Heart left ventricle (tissue), 13 donors: ENCODE data around the gene GPR107.

ENCODE experiments used
- POLR2A ChIP-seq, 2 donors: fragments of 450-650 bp; IDR thresholded peaks; one replicate each; pipeline ENCODE4 v1.6.1; 2017; ENCODE audit warnings: antibody characterized with exemption in 2 of 2, mild to moderate bottlenecking in 2 of 2, moderate library complexity in 2 of 2
- TF ChIP-seq, protein P1 (sequence below), 12 donors: fragments of 200-600 bp; sonication (generic) in 4 of 12; IDR thresholded peaks; one replicate each; pipeline versions ENCODE4 v1.5.0 to v1.8.0; 2018 to 2022; ENCODE audit warnings: antibody characterized with exemption in 12 of 12, mild to moderate bottlenecking in 5 of 12
- donor health status: ischemic (EF 13 %, LVEDD 7.1; RV severe dilation, severe dysfunction).
- donor health status: DM: no; HTN: yes; CAD: no.
- donor health status: DM: no; HTN: no; CAD: no.
- donor health status: ischemic (EF 25% LVEDD 6.9; RV normal size, moderate dysfunction).
- donor health status: ischemic (EF 25% LVEDD 5.7; RV mildly dilated, moderate dysfunction).
- donor health status: ischemic (EF 35%, LVEDD 5.7; RV mildly dilated, moderate dysfunction).
- donor health status: nonischemic (EF 11% LVEDD 7.7; RV severe dilation, severe dysfunction).
- donor health status: DM: yes; HTN: yes; CAD: no.
- donor health status: PGD.
- donor health status: ischemic (EF 29% LVEDD 5.4; RV normal size, mild dysfunction).
- donor health status: nonischemic (EF 23%, LVEDD 6.1; RV moderate dilation, normal function).

DNA sequence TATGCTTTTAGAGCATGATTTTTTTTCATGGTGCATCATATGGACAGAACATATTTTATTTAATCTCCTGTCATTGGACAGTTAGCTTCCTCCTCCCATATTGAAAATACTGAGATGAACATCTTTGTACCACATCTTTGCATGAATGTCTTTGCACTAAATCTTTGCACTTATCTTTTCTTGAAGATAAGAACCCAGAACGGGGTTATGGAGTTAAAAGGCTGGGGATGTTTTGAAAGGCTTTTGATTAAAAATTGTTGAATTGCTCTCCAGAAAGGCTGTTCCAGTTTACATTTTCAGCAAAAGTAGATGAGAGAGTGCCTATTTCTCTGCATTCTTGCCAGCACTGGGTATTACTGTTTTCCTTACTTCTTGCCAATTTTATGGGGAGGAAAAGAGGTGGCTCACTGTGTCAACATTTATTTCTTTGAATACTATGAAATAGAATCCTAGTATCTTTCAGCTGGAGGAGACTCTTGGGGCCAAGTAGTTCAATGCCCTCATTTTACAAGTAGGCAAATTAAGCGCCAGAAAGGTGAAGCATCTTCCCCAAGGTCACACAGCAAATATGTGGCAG is 125.7 kb downstream of the GPR107 start:
- TF ChIP-seq, protein P1, sequence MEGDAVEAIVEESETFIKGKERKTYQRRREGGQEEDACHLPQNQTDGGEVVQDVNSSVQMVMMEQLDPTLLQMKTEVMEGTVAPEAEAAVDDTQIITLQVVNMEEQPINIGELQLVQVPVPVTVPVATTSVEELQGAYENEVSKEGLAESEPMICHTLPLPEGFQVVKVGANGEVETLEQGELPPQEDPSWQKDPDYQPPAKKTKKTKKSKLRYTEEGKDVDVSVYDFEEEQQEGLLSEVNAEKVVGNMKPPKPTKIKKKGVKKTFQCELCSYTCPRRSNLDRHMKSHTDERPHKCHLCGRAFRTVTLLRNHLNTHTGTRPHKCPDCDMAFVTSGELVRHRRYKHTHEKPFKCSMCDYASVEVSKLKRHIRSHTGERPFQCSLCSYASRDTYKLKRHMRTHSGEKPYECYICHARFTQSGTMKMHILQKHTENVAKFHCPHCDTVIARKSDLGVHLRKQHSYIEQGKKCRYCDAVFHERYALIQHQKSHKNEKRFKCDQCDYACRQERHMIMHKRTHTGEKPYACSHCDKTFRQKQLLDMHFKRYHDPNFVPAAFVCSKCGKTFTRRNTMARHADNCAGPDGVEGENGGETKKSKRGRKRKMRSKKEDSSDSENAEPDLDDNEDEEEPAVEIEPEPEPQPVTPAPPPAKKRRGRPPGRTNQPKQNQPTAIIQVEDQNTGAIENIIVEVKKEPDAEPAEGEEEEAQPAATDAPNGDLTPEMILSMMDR (IDR thresholded peaks at IDR 0.05), result no peak
- no peak for TF ChIP-seq POLR2A (IDR thresholded peaks at IDR 0.05)
